ENCODE measurements around the gene AKAP6.

- TF ChIP-seq CTCF (conservative IDR thresholded peaks at IDR 0.05; ENCODE audit: low read depth in 2 of 2) (no peak), REST (IDR thresholded peaks at IDR 0.05; ENCODE audit: unreplicated experiment) (no peak), POLR2AphosphoS5 (IDR thresholded peaks at IDR 0.05; ENCODE audit: low read depth) (no peak), EZH2 (IDR thresholded peaks at IDR 0.05; ENCODE audit: low read depth, unreplicated experiment) (no peak)
These were observed 30.8 kb upstream of the AKAP6 start for GRCh38 chr14:32298346-32298745.

All from GM23338 (cell line).